22Rv1 (cell line): ENCODE data around the gene PKD2.

Source experiments
- ZFX ChIP-seq: fragments of 450-650 bp; IDR thresholded peaks from 2 replicates; pipeline ENCODE4 v1.6.1; 2017; ENCODE audit warnings: antibody characterized with exemption, borderline replicate concordance
- TF ChIP-seq, protein P1 (sequence below): fragments of 450-650 bp; IDR thresholded peaks from 2 replicates; pipeline ENCODE4 v1.5.1; 2017; ENCODE audit warnings: mild to moderate bottlenecking

- TF ChIP-seq, protein P1, sequence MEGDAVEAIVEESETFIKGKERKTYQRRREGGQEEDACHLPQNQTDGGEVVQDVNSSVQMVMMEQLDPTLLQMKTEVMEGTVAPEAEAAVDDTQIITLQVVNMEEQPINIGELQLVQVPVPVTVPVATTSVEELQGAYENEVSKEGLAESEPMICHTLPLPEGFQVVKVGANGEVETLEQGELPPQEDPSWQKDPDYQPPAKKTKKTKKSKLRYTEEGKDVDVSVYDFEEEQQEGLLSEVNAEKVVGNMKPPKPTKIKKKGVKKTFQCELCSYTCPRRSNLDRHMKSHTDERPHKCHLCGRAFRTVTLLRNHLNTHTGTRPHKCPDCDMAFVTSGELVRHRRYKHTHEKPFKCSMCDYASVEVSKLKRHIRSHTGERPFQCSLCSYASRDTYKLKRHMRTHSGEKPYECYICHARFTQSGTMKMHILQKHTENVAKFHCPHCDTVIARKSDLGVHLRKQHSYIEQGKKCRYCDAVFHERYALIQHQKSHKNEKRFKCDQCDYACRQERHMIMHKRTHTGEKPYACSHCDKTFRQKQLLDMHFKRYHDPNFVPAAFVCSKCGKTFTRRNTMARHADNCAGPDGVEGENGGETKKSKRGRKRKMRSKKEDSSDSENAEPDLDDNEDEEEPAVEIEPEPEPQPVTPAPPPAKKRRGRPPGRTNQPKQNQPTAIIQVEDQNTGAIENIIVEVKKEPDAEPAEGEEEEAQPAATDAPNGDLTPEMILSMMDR = no peak
- TF ChIP-seq ZFX = no peak
These were observed 101.3 kb downstream of the PKD2 start for GRCh38 chr4:88108747-88109122.
